Immature natural killer cell (primary cell): ENCODE data around the gene ACBD6. TPM values are rescaled to one million over a fixed set of nuclear protein-coding genes. Genes with fewer than 3 reads are reported as not detected.
A peak's percentile ranks its signal among the peaks of the same experiment; 100 is the strongest.

Experiments used
- DNase-seq, 3 donors: peaks; one replicate each; pipeline ENCODE4 v3.0.0; 2022; ENCODE audit warnings: mixed read lengths in 1 of 3
- H3K27ac Mint-ChIP-seq, 6 donors: one replicate each; pipeline ENCODE4 v1.8.0; 2020; ENCODE audit warnings: mixed read lengths in 6 of 6, mild to moderate bottlenecking in 5 of 6, inconsistent platforms in 4 of 6, moderate library complexity in 3 of 6
- H3K27me3 Mint-ChIP-seq, 3 donors: one replicate each; pipeline ENCODE4 v1.8.0; 2020 to 2021; ENCODE audit warnings: low read depth in 3 of 3, mild to moderate bottlenecking in 3 of 3, mixed read lengths in 3 of 3, moderate library complexity in 3 of 3, inconsistent platforms in 1 of 3
- H3K36me3 Mint-ChIP-seq, 3 donors: one replicate each; pipeline ENCODE4 v1.8.0; 2020; ENCODE audit warnings: mixed read lengths in 3 of 3, inconsistent platforms in 2 of 3, mild to moderate bottlenecking in 2 of 3
- H3K4me1 Mint-ChIP-seq, 2 donors: one replicate each; pipeline ENCODE4 v1.8.0; 2020; ENCODE audit warnings: inconsistent platforms in 2 of 2, mild to moderate bottlenecking in 2 of 2, mixed read lengths in 2 of 2, moderate library complexity in 1 of 2
- H3K4me3 Mint-ChIP-seq, 5 donors: one replicate each; pipeline ENCODE4 v1.8.0; 2020; ENCODE audit warnings: mild to moderate bottlenecking in 5 of 5, mixed read lengths in 5 of 5, inconsistent platforms in 3 of 5, moderate library complexity in 3 of 5
- H3K9me3 Mint-ChIP-seq, 6 donors: one replicate each; pipeline ENCODE4 v1.8.0; 2020; ENCODE audit warnings: mild to moderate bottlenecking in 6 of 6, mixed read lengths in 6 of 6, inconsistent platforms in 4 of 6, moderate library complexity in 3 of 6
- polyA plus RNA-seq, 3 donors: library from polyadenylated mRNA; unstranded; fragments of 300-500 nt; fragmentation: Illumina TruSeq; gene quantifications; one replicate each; pipeline ENCODE4 v1.2.3, GENCODE V29; 2021

The ACBD6 gene
- polyA plus RNA-seq, 3 donors from 2014 or later = 30.5 to 39.2 (median 38.1) TPM

- Mint-ChIP-seq H3K4me1 (peaks cover 0 to 6% of the 10 kb centered on the region in 2 donors), H3K27me3 (no peaks in the 10 kb centered on the region), H3K27ac (no peak overlapping the region), H3K4me3 (no peak overlapping the region), H3K36me3 (no peaks in the 10 kb centered on the region), H3K9me3 (peaks cover 0 to 2% (median 0%) of the 10 kb centered on the region in 6 donors)
- DNase-seq = no peak
These were observed 149.8 kb downstream of the ACBD6 start for GRCh38 chr1:180352588-180352987.

- H3K36me3 Mint-ChIP-seq = peaks cover 0 to 2% (median 0%) of the 10 kb centered on the region in 3 donors
- H3K9me3 Mint-ChIP-seq = peaks cover 0 to 2% (median 0%) of the 10 kb centered on the region in 6 donors
- H3K27me3 Mint-ChIP-seq = peaks cover 0 to under 1% (median 0%) of the 10 kb centered on the region in 3 donors
- no peak overlapping the region for H3K4me3 Mint-ChIP-seq
- H3K27ac Mint-ChIP-seq = no peak overlapping the region
- peaks cover 0 to 9% of the 10 kb centered on the region in 2 donors for H3K4me1 Mint-ChIP-seq
- DNase-seq = no peak
These were observed 150.4 kb downstream of the ACBD6 start for GRCh38 chr1:180352021-180352420.

- Mint-ChIP-seq H3K36me3 (peaks cover 0 to 4% (median 0%) of the 10 kb centered on the region in 3 donors), H3K4me1 (peaks cover 6 to 29% of the 10 kb centered on the region in 2 donors), H3K9me3 (peaks cover 0 to 2% (median 0%) of the 10 kb centered on the region in 6 donors), H3K27ac (peak overlapping the region in 1 of 6 donors; percentile 10), H3K27me3 (peaks cover 0 to 2% (median 1%) of the 10 kb centered on the region in 3 donors), H3K4me3 (no peak overlapping the region)
- DNase-seq = no peak
These were observed 157.2 kb downstream of the ACBD6 start for GRCh38 chr1:180345148-180345547.

GRCh38 chr1:180343921-180344769 is 158.2 kb downstream of the ACBD6 start:
- H3K36me3 Mint-ChIP-seq = peaks cover 0 to 10% (median 3%) of the 10 kb centered on the region in 3 donors
- H3K27me3 Mint-ChIP-seq = peaks cover 0 to 2% (median 1%) of the 10 kb centered on the region in 3 donors
- H3K9me3 Mint-ChIP-seq = peaks cover 0 to 2% (median 0%) of the 10 kb centered on the region in 6 donors
- no peak overlapping the region for H3K4me3 Mint-ChIP-seq
- H3K4me1 Mint-ChIP-seq = peaks cover 6 to 29% of the 10 kb centered on the region in 2 donors
- peak overlapping the region in 1 of 6 donors; percentile 15 for H3K27ac Mint-ChIP-seq
- DNase-seq = no peak

- peaks cover 9 to 10% (median 9%) of the 10 kb centered on the region in 3 donors for H3K36me3 Mint-ChIP-seq
- H3K27ac Mint-ChIP-seq = no peak overlapping the region
- no peaks in the 10 kb centered on the region for H3K27me3 Mint-ChIP-seq
- no peak for DNase-seq
- H3K9me3 Mint-ChIP-seq = peaks cover 5 to 32% (median 17%) of the 10 kb centered on the region in 6 donors
- peaks cover 0 to 1% of the 10 kb centered on the region in 2 donors for H3K4me1 Mint-ChIP-seq
- H3K4me3 Mint-ChIP-seq = no peak overlapping the region
These were observed 175.3 kb downstream of the ACBD6 start for GRCh38 chr1:180327089-180327488.

GRCh38 chr1:180312926-180313325 is 189.5 kb downstream of the ACBD6 start:
- Mint-ChIP-seq H3K27ac (no peak overlapping the region), H3K4me3 (no peak overlapping the region), H3K9me3 (no peaks in the 10 kb centered on the region), H3K4me1 (no peaks in the 10 kb centered on the region), H3K36me3 (peaks cover 7 to 14% (median 9%) of the 10 kb centered on the region in 3 donors), H3K27me3 (no peaks in the 10 kb centered on the region)
- DNase-seq = no peak

GRCh38 chr1:180311011-180311730 is 191.2 kb downstream of the ACBD6 start:
- peaks cover 11 to 25% (median 17%) of the 10 kb centered on the region in 3 donors for H3K36me3 Mint-ChIP-seq
- H3K4me3 Mint-ChIP-seq = no peak overlapping the region
- no peak overlapping the region for H3K27ac Mint-ChIP-seq
- H3K27me3 Mint-ChIP-seq = peaks cover 0 to 1% (median 0%) of the 10 kb centered on the region in 3 donors
- no peak for DNase-seq
- no peaks in the 10 kb centered on the region for H3K4me1 Mint-ChIP-seq
- H3K9me3 Mint-ChIP-seq = peaks cover 0 to 2% (median 0%) of the 10 kb centered on the region in 6 donors

- Mint-ChIP-seq H3K9me3 (peaks cover 0 to 2% (median 0%) of the 10 kb centered on the region in 6 donors), H3K36me3 (peaks cover 11 to 25% (median 17%) of the 10 kb centered on the region in 3 donors), H3K27me3 (peaks cover 0 to 3% (median 0%) of the 10 kb centered on the region in 3 donors)
These were observed 192.3 kb downstream of the ACBD6 start for GRCh38 chr1:180310095-180310494.

GRCh38 chr1:180309338-180309737 is 193.0 kb downstream of the ACBD6 start:
- Mint-ChIP-seq H3K4me1 (no peaks in the 10 kb centered on the region), H3K4me3 (no peak overlapping the region), H3K9me3 (peaks cover 0 to 2% (median 0%) of the 10 kb centered on the region in 6 donors), H3K27ac (no peak overlapping the region), H3K36me3 (peaks cover 11 to 25% (median 17%) of the 10 kb centered on the region in 3 donors), H3K27me3 (peaks cover 0 to 4% (median 0%) of the 10 kb centered on the region in 3 donors)
- DNase-seq = no peak

More at GRCh38 chr1:180310095-180310494, 192.3 kb downstream of the ACBD6 start:
- no peak overlapping the region for H3K27ac Mint-ChIP-seq
- no peak for DNase-seq
- H3K4me1 Mint-ChIP-seq = no peaks in the 10 kb centered on the region
- no peak overlapping the region for H3K4me3 Mint-ChIP-seq

- H3K36me3 Mint-ChIP-seq = peaks cover 0 to 3% (median under 1%) of the 10 kb centered on the region in 3 donors
- no peak overlapping the region for H3K4me3 Mint-ChIP-seq
- no peak for DNase-seq
- no peaks in the 10 kb centered on the region for H3K4me1 Mint-ChIP-seq
- no peak overlapping the region for H3K27ac Mint-ChIP-seq
- peaks cover 0 to 2% (median 0%) of the 10 kb centered on the region in 6 donors for H3K9me3 Mint-ChIP-seq
- H3K27me3 Mint-ChIP-seq = peaks cover 0 to 4% (median 0%) of the 10 kb centered on the region in 3 donors
These were observed 201.1 kb downstream of the ACBD6 start for GRCh38 chr1:180301135-180301742.

- peaks cover 0 to 2% (median 0%) of the 10 kb centered on the region in 6 donors for H3K9me3 Mint-ChIP-seq
- peaks cover 0 to 2% of the 10 kb centered on the region in 2 donors for H3K4me1 Mint-ChIP-seq
- peaks cover 0 to 2% (median 0%) of the 10 kb centered on the region in 3 donors for H3K27me3 Mint-ChIP-seq
- H3K27ac Mint-ChIP-seq = no peak overlapping the region
- DNase-seq = no peak
- peaks cover 2 to 6% (median 3%) of the 10 kb centered on the region in 3 donors for H3K36me3 Mint-ChIP-seq
- no peak overlapping the region for H3K4me3 Mint-ChIP-seq
These were observed 202.7 kb downstream of the ACBD6 start for GRCh38 chr1:180299479-180300221.

- no peak for DNase-seq
- peaks cover 0 to 2% (median 0%) of the 10 kb centered on the region in 3 donors for H3K27me3 Mint-ChIP-seq
- H3K9me3 Mint-ChIP-seq = no peaks in the 10 kb centered on the region
- H3K4me3 Mint-ChIP-seq = no peak overlapping the region
- H3K4me1 Mint-ChIP-seq = peaks cover 0 to 2% of the 10 kb centered on the region in 2 donors
- peak overlapping the region in 1 of 6 donors; percentile 13 for H3K27ac Mint-ChIP-seq
- peaks cover 2 to 12% (median 3%) of the 10 kb centered on the region in 3 donors for H3K36me3 Mint-ChIP-seq
These were observed 206.4 kb downstream of the ACBD6 start for GRCh38 chr1:180295999-180296398.

- no peak for DNase-seq
These were observed 207.7 kb downstream of the ACBD6 start for GRCh38 chr1:180294711-180295110.

More at GRCh38 chr1:180294711-180295110, 207.7 kb downstream of the ACBD6 start:
- H3K27ac Mint-ChIP-seq = no peak overlapping the region
- H3K36me3 Mint-ChIP-seq = peaks cover 2 to 12% (median 3%) of the 10 kb centered on the region in 3 donors
- peaks cover 0 to 5% of the 10 kb centered on the region in 2 donors for H3K4me1 Mint-ChIP-seq
- no peak overlapping the region for H3K4me3 Mint-ChIP-seq
- no peaks in the 10 kb centered on the region for H3K9me3 Mint-ChIP-seq
- H3K27me3 Mint-ChIP-seq = peaks cover 0 to 2% (median 0%) of the 10 kb centered on the region in 3 donors
